NCI-H2029 treated with DMSO at 0.1 percent for 48 hours (cell line): ENCODE measurements around the gene PHRF1.
"Not testable (repeated sequence)": the region's sequence is repeated elsewhere in the genome, so short reads cannot be mapped to it uniquely, and the experiment has no call there.

Source experiments
- DNase-seq: peaks from one replicate; lab custom pipeline; 2025; lab: John Stamatoyannopoulos, UW

Gene PHRF1

DNA sequence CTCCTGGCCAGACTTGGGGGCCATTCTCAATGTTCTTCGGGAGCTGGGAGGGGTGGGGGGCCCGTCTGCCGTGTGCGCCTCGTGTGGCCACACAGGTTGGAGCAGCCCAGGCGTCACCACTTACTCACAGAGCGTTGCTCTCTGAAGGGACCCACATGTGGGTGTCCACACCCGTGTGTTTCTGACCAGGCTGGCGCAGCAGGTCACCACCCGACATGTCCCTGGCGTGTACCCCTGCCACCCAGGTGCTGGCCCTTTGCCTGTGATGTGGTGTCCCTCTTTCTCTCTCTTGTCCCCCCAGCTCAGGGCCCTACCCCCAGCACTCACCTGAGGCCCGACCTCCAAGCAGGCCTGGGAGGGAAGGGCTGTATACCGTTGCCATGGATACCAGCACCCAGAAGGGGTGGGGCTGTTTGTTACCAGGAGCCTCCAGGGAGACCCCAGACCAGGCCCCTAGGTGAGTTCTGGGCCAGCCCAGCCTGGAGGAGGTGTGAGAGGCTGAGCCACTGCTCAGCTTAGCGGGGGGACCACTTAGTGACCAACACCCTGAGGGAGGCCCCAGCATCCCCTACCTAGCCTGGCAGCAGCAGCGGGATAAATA, 17.1 kb upstream of the PHRF1 start:
- DNase-seq: no peak

DNA sequence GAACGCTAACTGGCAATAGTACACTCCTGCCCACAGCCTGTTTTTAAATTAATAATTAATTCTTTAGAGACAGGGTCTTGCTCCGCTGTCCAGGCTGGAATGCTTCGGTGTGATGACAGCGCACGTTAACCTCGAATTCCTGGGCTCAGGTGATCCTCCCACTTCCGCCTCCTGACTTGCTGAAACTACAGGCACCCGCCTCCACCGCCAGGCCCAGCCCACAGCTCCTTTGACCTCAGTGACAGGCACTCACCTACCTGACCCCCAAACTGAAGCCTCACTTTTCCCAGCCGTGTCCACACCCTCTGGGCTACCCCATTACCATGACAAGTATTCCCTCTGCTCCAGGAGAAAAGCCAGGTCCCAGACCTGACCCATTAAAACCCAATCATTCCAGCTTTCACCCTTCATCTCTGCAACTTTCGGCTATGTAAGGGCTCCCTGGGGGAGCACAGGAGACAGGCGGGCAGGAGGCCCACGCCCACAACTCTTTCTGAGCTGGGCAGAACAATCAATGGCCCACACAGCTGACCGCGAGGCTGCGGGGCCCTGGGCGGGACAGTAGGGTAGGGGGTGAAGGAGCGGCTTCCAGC, 16.5 kb upstream of the PHRF1 start:
- DNase-seq: no peak

DNA sequence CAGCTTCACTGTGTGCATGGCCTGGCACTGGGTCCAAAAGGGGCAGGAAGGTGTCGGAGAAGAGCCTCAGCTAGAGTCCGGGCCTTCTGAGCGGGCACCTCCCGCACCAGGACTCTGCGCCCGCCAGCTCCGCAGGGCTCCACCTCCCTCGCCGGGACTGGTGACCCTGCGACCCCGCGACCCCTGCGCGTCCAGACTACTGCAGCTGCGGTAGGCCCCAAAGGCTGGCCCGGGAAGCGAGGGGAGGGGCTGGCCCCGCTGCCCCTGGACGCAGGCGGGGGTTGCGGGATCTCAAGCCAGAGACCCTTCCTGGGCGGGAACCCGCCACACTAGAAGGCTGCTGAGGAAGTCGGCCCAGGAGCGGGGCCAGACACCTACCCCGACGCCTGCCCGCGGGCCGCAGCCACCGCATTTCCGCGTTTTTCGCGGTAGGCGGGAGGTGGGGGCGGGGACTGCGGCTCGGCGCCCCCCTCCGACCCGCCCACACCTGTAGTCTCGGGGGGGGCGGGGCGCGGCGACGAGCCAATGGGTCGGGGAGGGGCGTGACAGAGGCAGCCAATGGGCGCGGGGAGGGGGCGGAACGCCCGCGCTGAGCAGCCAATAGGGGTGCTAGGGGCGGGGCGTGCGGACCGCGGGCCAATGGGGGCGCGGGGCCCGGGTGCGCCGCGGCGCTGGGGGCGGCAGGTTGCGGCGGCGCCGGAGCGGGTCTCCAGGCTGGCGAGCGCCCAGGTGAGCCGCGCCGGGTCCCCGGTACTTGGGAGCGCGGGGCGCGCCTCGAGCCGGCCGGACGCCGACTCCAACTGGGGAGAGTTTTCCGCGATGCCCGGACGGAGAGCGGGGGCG, 15.7 kb upstream of the PHRF1 start, which contains the start of the genes LMNTD2 and RASSF7:
Gene LMNTD2 (minus strand): TSS at position 434 of the 843 bp plus-strand sequence. CDS start 22 bp downstream, at position 412.
Gene RASSF7 (plus strand): TSS at position 666 of the 843 bp plus-strand sequence. CDS start 799 bp downstream, outside the sequence.
- peak; percentile 73 for DNase-seq

DNA sequence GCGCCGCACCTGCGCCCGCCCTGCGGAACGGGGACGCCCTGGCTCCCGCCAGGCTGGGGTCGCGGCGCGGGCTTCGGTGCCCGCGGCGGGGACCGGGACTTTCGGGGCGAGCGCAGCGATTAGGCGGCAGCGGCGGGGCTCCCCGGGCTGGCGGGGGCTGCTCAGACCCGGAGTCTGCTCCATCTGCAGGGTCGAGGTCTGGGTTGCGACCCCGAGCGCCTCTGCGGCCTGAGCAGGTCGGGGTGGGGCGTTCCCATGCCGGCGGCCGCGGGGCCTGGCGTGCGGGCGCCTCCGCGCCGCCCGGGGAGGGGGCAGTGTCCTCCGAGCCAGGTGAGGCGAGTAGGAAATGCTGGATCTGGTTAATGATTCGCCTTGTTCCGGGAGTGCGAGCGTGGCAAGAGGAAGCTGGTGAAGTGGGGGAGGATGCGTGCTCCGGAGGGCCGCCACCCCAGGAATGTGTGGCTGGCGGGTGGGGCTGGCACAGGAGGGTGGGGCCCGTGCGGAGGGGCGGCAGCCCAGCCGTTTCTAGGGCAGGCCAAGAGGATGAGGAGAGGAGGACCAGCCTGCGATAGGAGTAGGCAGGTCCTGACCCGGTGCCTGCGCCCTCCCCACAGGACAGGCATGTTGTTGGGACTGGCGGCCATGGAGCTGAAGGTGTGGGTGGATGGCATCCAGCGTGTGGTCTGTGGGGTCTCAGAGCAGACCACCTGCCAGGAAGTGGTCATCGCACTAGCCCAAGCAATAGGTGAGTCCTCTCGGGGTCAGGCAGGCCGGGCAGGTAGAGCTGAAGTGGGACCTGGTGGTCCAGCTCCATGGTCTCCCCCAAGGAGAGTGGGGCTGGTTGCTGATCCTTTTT, 14.9 kb upstream of the PHRF1 start:
- DNase-seq: peak; percentile 5

DNA sequence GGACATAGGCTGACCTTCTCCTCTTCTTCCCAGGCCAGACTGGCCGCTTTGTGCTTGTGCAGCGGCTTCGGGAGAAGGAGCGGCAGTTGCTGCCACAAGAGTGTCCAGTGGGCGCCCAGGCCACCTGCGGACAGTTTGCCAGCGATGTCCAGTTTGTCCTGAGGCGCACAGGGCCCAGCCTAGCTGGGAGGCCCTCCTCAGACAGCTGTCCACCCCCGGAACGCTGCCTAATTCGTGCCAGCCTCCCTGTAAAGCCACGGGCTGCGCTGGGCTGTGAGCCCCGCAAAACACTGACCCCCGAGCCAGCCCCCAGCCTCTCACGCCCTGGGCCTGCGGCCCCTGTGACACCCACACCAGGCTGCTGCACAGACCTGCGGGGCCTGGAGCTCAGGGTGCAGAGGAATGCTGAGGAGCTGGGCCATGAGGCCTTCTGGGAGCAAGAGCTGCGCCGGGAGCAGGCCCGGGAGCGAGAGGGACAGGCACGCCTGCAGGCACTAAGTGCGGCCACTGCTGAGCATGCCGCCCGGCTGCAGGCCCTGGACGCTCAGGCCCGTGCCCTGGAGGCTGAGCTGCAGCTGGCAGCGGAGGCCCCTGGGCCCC, 14.1 kb upstream of the PHRF1 start:
- no peak for DNase-seq

DNA sequence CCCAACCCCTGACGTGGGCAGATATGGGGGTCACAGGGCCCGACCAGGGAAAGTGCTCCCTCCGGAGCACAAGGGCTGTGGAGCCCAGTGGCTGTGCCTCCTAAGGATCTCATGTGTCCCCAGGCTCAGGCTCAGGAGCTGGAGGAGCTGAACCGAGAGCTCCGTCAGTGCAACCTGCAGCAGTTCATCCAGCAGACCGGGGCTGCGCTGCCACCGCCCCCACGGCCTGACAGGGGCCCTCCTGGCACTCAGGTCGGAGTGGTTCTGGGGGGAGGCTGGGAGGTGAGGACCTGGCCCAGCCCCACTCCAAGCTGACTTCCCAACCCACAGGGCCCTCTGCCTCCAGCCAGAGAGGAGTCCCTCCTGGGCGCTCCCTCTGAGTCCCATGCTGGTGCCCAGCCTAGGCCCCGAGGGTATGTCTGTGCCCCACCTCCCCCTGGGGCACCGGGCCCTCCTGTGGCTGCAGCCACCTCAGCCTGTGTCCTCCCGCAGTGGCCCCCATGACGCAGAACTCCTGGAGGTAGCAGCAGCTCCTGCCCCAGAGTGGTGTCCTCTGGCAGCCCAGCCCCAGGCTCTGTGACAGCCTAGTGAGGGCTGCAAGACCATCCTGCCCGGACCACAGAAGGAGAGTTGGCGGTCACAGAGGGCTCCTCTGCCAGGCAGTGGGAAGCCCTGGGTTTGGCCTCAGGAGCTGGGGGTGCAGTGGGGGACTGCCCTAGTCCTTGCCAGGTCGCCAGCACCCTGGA, 13.0 kb upstream of the PHRF1 start:
- DNase-seq: no peak

DNA sequence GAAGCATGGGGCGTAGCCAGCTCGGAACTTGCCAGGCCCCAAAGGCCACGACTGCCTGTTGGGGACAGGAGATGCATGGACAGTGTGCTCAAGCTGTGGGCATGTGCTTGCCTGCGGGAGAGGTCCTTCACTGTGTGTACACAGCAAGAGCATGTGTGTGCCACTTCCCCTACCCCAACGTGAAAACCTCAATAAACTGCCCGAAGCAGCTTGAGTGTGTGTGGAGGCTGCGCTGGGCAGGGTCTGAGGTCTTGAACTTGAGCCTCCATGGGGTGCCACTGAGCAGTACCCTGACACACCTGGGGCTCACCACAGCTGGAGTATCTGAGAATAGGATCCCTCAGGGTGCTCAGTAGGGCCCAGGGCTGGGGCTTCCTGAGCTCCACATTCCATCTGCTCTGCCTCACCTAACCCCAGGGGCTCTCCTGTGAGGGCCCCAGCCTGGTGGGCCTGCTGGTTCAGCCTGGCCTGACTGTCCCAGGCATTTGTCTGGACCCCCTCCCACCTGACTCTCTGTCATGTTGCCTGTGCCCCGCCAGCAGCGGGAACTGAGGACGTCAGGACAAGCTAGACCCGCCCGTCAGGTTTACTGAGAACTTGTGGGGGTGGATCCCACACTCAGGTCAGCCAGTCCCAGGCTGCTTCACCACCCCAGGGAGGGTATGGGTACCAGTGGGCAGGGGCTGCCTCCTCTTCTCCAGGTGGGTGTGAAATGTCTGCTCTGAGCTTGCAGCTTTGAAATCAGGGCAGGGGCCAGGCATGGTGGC, 12.3 kb upstream of the PHRF1 start:
- DNase-seq: no peak

DNA sequence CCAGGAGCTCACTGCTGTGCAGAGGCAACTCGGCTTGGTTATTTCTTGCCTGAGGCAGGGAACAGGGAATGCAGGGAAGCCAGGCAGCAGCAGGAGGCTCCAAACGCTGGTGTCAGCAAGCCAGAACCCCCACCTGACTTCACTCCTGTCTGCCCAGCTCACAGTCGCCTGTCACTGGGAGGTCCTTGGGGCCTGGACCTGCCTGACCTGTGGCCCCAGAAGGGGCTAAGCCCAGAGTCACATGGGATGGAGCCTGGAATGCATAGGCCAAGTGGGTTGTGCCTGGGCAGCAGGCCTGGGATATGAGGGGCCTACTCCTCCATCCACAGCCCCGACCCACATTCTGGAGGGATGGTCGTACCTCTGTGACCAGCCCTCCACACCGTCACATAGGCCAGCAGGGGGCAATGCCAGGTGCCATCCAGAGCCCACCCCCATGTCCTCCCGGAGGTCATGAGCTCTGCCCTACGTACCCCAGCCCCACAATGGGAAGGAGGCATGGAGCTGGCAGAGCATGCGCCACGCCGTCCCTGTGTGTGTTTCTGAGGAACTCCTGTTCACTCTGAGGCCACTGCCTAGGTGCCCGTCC, 10.3 kb upstream of the PHRF1 start:
- no peak for DNase-seq

DNA sequence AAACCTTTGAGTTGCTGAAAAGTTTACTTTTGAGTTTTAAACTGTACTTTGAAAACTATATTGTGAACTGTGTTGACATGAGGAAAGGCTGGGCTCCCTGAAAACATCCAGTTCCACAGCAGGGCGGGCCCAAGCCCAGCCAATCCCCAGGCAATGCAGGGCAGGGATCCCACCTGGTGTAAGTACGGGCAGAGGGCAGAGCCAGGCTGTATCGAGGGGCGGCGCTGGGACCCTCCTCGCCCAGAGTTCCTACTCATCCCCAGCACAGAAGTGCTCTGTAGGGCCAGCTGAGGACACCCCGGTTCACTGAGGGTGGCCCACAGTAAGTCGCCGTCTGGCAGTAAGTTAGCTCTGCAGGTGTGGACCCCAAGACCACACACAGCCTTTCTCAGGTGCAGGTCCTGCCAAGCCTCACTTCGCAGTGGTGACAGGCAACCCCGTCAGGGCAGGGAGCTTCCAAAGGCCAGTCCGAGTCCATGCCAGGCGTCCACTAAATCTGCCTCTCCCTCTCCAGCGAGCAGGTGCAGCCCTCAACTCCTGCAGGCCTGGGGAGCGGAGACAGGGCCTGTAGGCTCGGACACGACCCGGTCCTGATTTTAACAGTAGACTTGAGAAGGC, 9.2 kb upstream of the PHRF1 start:
- no peak for DNase-seq

DNA sequence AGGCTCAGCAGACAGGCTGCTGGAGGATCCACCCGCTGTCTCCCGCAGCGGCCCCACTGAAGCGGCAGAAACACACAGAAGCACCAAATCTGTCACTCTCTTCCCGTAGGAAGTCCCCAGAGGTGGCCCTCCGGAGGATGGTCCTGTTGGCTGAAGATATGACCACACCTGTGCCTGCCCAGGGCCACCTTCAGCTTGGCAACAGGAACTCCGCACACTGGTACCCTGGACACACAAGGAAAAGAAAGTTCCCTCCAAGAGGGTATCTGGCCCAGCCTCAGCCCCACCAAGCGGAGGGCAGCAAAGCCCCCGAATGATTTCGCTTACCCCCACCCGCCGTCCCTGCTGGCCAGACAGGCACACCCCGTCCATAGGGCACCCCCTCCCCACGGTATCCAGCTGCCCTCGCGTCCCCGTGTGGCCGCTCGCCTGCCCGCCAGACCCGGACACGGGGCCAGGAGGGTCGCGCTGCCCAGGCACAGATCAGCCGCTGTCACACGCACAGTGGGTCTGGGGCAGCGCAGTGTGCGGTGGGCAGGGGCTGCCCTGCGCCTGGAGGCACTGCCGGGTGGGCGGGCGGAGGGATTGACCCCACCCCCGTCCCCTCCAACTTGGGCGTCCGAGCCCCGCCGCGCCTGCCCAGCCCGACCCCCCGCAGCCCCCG, 8.5 kb upstream of the PHRF1 start:
- no peak for DNase-seq

DNA sequence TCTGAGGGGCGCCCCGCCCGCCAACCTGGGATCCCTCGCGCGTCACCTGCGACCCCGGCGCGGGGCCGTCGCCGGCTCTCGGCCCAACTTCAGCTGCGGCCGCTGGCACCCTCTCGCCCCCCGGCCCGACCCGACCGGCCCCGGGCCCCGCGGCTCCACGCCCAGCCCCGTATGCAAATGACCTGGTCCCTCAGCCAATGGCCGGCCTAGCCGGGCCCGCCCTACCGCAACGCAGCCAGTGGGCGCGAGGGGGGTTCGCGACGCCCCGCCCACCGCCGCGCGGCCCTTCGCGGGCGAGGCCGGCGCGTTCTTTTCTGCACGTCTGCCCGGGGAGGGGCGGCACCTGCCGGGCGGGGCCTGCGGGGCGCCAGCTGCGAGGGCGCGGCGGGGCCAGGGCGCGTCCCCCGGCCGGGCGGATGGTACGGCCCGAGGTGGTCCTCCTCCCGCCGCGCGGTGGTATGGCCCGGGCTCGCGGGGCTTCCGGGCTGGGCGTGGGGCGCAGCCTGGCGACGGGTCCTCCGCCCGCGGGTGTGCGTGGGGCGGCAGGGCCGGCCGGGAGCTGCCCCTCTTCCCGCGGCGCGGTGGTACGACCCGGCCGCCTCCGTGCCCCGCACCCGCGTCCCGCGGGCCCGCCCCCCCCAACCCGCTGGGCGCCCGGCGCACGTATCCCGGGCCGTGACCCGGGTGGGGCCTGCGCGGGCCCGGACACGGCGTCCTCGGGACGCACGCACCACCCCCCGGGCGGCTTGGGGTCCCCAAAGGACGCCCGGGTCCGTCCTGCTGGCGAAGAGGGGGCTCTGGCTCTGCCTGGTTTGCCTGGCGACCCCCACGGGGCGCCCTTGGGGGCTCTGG, 7.7 kb upstream of the PHRF1 start:
- peak; percentile 47 for DNase-seq

DNA sequence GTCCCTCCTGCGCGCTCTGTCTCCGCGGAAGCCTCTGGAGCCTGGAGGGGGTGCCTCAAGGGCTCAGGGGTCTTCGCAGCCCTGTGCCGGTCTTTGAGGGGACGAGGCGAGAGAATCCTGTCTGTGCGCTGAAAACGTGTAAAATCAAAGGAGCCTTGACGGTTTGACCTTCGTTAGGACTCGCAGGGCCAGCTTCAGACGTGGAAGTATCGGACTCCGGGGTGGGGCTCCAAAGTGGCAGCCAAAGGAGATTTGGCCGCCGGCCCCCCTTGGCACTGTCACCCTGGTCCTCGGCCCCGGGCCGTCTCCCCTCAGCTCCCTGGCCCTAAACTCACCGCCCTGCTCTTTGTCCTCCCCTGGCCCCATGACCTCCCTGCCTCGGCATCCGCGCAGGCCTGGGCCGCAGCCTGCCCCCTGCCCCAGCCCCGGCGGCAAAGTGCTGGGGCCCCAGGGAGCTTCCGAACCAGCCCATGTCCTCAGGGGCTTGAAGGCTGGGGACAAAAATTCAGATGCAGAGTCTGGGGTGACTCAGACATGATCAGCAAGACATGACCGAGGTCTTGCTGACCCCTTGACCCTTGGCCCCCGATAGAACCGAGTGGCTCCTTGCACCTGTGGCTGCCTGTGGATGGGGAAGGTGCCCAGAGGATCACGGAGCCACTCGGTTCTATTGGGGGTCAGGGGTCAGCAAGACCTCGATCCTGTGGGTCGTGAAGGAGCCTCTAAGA, 6.9 kb upstream of the PHRF1 start:
- DNase-seq: no peak

DNA sequence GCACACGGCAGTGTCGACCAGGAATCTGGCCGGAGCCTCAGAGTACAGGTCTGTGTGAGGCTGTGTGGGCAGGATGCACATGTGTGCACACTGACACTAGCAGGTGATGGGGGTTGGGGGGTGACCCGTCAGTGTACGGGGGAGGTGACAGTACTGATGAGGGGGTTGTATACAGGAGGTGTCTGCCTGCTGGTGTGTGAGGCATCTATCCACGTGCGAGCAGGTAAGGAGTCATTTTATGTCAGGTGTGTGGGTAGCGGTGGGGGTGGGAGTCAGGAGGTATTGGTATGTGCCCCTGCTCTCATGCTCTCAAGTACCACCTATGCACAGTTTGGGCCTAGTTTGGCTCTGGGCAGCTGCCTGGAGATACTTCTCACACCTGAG, 4.5 kb upstream of the PHRF1 start:
- no peak for DNase-seq

DNA sequence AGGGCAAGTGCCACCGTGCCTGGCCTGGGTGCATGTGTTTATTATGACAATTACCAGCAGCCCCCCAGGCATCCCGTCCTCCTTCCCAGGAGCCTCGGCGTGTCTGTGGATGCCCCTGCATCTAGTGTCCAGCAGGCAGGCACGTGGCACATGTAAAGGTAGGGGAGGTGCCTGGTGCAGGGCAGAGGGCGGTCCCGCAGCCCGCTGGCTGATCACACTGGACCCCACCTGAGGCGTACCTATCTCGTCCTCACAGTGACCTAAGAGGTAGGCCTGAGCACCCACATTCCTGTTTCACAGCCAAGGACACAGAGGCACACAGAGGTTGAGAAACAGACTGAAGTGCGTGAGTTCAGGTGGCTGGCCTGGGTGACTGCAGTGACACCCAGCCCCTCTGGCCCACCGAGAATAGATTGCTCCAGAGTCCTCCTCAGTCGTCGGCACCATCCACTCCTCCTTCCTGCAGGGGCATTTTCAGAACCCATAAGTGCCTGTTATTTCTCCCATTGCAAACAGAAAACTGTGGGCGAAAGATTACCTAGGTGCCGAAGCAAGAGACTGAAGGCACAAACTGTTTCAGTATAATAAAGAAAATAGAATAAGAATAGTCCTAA, 3.0 kb upstream of the PHRF1 start:
- DNase-seq: no peak

DNA sequence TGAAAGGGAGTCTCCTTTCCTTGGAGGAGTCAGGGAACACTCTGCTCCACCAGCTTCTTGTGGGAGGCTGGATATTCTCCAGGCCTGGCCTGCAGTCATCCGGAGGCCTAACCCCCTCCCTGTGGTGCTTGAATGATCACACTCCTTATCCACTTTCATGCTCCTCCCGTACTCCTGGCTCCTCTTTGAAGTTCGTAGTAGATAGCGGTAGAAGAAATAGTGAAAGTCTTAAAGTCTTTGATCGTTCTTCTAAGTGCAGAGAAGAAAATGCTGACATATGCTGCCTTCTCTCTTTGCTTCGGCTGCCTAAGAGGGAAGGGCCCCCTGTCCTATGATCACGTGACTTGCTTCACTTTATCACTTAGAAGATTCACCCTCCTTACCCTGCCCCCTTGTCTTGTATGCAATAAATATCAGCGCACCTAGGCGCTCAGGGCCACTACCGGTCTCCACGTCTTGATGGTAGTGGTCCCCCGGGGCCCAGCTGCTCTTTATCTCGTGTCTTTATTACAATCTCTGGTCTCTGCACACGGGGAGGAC, 2.2 kb upstream of the PHRF1 start:
- DNase-seq: not testable (repeated sequence)

DNA sequence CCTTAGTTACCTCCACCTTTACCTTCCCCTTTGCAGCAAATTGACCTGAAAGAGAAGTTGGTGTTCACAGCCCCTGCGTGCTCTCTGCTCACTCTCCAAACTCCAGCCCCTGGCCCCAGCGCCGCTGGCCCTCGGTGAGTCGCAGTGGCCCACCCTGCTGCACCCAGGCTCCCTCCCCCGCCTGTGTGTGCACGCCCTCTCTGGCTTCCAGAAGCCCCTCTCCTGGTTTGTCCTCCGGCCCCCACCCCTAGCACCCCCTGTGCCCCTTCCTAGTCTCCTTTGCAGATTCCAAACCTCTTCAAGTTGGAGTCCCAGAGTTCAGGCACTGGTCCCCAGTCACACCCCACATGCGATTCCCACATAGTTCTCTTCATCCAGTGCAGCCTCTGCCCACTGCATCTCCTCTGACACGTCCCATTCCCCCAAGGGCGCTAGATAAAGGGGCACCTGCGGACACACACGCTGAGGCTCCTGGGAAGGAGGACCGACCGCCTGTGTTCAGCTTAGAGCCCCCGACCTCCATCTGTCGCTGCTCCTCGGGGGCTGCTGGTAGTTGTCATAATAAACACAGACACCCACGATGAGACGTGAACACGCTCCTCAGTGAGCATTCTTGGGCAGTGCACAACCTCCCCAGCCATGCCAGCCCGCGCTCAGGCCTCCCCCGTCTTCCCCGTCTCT, 1.5 kb upstream of the PHRF1 start:
- no peak for DNase-seq
